CD4-positive, alpha-beta T cell treated with Interleukin-4 for 1 hour (primary cell): ENCODE results near the gene KRTAP5-9.
A peak's percentile ranks its signal among the peaks of the same experiment; 100 is the strongest.
"Not testable (repeated sequence)": the region's sequence is repeated elsewhere in the genome, so short reads cannot be mapped to it uniquely, and the experiment has no call there.

Experiments
- DNase-seq, 2 donors: peaks; one replicate each; pipeline ENCODE4 v3.0.0-alpha.2; 2020 to 2022

The KRTAP5-9 gene

GRCh38 chr11:71534711-71535608 is 13.3 kb upstream of the KRTAP5-9 start:
- DNase-seq = not testable (repeated sequence)

- no peak for DNase-seq
Measured at GRCh38 chr11:71535825-71536224, 12.4 kb upstream of the KRTAP5-9 start.

DNA sequence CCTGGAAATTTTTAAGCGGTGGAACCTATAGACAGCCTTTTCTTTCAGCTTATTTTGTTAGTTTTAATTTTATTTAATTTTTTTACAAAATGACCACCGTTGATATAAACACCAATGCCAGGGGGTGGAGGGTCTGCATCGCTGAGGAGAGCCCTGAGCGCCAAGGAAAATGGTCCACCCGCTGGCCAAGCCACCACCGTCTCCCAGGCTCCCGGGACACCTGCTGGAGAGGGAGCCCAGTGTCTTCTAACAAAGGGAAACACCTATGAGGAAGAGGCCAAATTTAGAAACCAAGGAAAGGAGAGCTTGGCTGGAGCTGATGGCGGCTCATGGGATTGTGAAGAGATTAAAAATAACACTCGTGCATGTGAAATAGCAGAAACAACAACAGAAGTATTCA is 10.7 kb upstream of the KRTAP5-9 start:
- DNase-seq = no peak

- DNase-seq = not testable (repeated sequence)
Measured at GRCh38 chr11:71537977-71538665, 10.1 kb upstream of the KRTAP5-9 start, which contains the start of gene KRTAP5-8. Gene KRTAP5-8, plus strand, starts transcription at chr11:71538025. Its CDS starts 31 bp downstream, at chr11:71538056.

DNA sequence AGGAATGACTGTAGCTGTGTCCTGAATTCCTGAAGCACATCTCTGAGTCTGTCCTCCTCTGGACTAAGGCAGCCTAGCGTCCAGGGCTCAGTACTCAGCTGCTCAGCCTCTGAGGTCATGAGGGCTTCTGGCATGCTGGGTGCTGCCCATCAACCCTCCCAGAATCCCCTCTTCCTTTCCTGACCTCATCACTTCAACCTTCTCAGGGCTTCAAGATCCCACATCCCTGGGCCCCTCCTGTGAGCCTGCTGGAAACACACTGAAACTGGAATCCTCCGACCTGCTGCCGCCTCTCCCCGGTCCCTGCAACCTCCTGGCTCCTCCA is 9.6 kb upstream of the KRTAP5-9 start:
- DNase-seq = no peak

GRCh38 chr11:71539017-71539416 is 9.2 kb upstream of the KRTAP5-9 start:
- DNase-seq = no peak

DNA sequence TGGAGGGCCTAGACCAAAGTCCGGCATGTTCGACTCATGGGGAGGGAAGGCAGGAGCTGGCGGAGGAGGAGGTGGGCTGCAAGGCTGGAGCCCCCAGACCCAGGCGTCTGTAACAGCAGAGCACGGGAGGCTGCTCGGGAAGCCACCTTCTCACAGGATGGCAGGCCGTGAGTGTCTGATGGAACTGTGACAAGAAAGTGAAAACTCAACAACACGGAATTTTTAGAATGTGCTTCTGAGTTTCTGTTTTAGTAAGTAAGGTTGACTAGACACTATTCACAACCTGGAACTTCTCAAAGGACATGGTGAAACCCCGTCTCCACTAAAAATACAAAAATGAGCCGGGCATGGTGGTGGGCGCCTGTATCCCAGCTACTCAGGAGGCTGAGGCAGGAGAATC is 8.2 kb upstream of the KRTAP5-9 start:
- not testable (repeated sequence) for DNase-seq

DNA sequence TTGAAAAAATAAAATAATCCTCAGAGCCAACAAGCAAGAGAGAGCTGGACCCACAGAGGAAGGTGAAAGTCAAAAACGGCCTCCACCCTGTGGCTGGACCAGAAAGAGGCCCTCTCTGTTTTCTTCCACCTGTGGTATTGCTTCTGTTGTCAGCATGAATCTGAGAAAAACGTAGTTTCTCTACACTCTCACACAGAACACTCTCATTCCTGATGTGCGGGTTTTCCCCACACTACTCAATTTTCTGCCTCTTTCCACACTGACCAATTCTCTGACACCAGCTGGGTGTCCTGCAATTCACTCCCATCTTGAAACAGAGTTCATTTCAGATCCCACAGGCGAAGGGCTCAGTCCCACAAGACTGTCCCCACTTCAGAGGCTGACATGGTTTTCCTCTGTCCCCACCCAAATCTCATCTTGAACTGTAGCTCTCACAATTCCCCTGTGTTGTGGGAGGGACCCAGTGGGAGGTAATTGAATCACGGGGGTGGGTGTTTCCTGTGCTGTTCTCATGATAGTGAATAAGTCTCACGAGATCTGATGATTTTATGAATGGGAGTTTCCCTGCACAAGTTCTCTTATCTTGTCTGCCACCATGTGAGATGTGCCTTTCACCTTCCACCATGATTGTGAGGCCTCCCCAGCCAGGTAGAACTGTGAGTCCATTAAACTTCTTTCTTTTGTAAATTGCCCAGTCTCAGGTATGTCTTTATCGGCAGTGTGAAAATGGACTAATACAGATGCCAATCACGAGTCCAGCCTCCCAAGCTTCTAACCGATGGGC is 7.5 kb upstream of the KRTAP5-9 start:
- DNase-seq = not testable (repeated sequence)

DNA sequence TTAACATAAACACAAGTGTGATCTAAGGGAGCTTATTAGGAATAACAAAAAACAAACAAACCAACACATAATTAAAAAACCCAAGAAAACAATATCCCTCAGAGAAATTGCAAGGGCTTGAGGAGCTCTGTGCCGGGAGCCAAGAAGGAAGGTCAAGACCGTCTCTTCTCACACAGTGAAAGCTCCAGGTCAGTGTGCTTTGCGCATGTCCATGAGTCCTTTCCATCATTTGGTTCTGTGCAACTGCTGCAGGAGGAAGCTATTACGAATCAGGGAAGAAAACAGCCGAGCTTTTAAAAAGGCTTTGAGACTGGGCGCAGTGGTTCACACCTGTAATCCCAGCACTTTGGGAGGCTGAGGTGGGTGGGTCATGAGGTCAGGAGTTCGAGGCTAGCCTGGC is 5.8 kb upstream of the KRTAP5-9 start:
- no peak for DNase-seq

DNA sequence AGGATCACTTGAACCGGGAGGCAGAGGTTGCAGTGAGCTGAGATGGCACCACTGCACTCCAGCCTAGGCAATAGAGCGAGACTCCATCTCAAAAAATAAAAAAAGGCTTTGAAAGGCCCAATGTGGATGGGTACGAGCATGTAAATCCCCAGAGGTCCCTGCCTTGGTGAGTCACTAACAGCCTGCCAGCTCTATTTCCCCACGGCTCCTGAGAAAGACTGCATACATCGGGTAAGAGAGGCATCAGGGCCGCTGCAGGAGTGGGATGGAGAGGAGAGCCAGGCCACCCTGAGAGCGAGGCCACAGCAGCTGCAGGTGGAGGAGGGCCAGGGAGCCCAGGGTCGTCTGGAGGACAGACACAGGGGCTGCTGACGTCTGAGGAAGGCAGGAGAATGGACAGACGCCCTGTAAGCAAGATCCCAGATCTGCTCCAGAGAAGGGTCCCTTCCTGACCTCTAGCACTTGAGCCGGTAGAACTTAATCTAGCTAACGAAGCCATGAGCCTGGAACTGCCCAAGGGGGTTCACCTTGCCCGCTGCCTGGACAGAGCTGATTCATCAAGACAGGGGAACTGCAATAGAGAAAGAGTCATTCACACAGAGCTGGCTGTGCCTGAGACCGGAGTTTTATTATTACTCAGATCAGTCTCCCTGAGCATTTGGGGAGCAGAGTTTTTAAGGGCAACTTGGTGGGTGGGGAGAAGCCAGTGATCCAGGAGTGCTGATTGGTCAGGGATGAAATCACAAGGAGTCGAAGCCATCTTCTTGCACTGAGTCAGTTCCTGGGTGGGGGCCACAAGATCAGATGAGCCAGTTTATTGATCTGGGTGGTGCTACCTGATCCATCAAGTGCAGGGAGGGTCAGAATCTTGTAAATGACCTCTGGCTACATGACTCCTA is 5.1 kb upstream of the KRTAP5-9 start:
- no peak for DNase-seq

DNA sequence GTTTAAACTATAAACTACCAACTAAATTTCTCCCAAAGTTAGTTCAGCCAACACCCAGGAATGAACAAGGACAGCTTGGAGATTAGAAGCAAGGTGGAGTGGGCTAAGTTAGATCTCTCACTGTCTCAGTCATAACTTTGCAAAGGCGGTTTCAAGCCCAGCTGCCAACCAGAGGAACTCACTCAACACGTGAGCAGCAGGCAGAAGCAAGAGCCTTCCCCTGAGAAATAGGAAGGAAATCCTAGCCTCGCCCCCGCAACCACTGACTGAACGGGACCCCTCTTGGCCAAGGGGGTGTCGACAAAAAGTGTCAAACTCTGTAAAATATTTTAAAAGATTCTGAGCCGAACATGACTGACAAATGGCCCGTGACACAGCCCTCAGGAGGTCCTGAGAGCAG is 4.4 kb upstream of the KRTAP5-9 start:
- peak in 1 of 2 donors; percentile 16 for DNase-seq

GRCh38 chr11:71544525-71545214 is 3.5 kb upstream of the KRTAP5-9 start:
- no peak for DNase-seq

- no peak for DNase-seq
Measured at GRCh38 chr11:71545405-71545966, 2.7 kb upstream of the KRTAP5-9 start.

DNA sequence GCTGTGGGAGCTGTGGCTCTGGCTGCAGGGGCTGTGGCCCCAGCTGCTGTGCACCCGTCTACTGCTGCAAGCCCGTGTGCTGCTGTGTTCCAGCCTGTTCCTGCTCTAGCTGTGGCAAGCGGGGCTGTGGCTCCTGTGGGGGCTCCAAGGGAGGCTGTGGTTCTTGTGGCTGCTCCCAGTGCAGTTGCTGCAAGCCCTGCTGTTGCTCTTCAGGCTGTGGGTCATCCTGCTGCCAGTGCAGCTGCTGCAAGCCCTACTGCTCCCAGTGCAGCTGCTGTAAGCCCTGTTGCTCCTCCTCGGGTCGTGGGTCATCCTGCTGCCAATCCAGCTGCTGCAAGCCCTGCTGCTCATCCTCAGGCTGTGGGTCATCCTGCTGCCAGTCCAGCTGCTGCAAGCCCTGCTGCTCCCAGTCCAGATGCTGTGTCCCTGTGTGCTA is 514 bp downstream of the KRTAP5-9 start:
- DNase-seq = no peak

- DNase-seq = no peak
Measured at GRCh38 chr11:71551711-71552110, 3.5 kb downstream of the KRTAP5-9 start.

DNA sequence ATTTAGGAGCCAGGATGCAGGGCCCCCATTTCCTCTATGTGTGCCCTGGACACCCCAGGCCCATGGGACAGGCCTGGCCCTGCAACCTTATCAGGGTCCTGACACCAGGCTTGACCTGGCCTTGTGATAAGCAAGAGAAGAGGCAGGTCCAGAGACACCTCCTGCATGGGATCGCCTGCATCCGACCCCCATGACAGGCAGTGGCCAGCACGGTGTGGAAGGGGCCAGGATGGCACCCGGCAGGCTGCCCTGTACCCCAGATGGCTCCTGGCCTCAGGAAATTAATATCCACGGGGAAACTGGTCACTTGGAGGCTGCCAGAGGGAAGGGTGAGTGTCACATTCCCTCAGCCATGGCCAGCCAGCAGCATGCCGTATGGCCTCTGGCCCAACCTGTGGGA is 6.8 kb downstream of the KRTAP5-9 start:
- DNase-seq = no peak

DNA sequence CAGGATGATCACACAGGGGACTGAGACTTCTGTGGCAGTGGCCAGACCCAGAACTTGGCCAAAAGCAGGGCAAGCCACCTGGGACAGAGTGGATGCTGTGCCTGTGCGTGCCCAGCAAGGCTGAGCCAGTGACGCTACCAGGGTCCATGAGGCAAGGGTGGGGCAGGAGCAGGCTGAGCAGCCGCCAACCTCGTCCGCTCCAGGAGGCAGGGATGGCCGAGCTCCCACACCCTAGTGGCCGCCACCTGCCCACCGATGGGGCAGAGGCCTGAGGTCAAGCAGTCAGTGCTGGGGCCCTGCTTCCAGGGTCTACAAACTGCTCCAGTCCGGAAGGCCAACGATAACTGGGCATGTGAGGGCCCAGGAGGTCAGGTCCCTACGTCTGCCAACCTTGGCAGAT is 7.3 kb downstream of the KRTAP5-9 start:
- no peak for DNase-seq

DNA sequence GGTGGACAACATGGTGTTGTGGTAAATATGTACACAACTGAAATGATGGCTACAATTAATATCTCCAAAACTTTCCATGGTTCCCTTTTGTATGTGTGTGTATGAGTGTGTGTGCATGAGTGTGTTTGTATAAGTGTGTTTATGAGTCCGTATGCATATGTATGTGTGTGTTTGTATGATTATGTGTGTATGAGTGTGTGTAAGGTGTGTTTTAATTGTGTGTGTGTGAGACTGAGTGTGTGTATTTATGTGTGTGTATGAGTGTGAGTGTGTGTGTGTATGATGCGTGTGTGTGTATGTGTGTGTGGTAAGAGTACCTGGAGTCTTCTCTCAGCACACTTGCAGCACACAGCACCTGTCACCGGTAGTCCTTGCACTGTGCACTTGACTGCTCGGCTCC is 7.8 kb downstream of the KRTAP5-9 start:
- DNase-seq = no peak

DNA sequence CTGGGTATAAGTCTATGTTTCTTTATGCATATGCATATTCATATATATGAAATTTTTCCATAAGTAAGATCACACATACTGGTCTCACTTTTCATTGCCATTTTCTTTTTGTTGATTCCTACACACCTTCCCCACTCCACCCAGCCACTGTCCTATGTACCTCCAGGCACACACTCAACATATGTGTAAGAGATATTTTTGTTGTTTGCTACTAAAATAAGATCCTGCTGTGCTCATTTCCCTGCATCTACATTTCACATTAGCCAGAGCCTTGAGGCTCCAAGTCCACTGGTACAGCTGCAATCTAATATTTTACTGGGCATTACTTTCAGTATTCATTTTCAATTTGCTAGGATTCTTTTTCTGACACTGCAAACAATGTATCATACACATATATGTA is 9.0 kb downstream of the KRTAP5-9 start:
- DNase-seq = no peak

GRCh38 chr11:71558996-71559395 is 10.8 kb downstream of the KRTAP5-9 start:
- no peak for DNase-seq

DNA sequence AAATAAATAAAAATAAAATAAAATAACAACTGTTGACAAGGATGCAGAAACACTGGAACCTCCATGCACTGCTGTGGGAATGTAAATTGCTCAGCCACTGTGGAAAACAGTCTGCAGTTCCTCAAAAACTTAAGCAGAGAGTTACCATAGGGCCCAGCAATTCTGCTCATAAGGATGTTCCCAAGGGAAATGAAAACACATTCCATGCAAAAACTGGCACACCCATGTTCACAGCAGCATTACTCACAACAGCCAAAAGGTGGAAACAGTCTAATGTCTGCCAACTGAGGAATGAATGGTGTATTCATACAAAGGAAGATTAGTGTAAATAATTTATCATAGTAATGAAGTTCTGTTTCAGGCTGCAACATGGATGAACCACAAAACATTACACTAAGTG is 13.9 kb downstream of the KRTAP5-9 start:
- DNase-seq = no peak
